WTC11 (cell line): ENCODE data around the gene ALX4. TPM values are rescaled to one million over a fixed set of nuclear protein-coding genes. Genes with fewer than 3 reads are reported as not detected.

Source experiments
- ATAC-seq: fragments of 200-7000 bp; cut with Tn5 transposase; 2 replicates; pipeline ENCODE4 v1.10.0; 2021; ENCODE audit warnings: mild to moderate bottlenecking, moderate library complexity
- CTCF ChIA-PET: fragments of 300-600 bp; sonication (Branson Sonifier 250); formaldehyde crosslinking; loops from one replicate; lab custom pipeline; 2021; ENCODE audit warnings: antibody characterized with exemption; lab: Charles Lee
- POLR2A ChIA-PET: fragments of 350-600 bp; sonication (Branson Sonifier 250); formaldehyde crosslinking; loops from one replicate; lab custom pipeline; 2021; ENCODE audit warnings: antibody characterized with exemption; lab: Charles Lee
- DNase-seq: peaks from one replicate; pipeline ENCODE4 v3.0.0; 2021; ENCODE audit warnings: low spot score
- H3K27ac Mint-ChIP-seq: 2 replicates; pipeline ENCODE4 v1.8.0; 2021; ENCODE audit warnings: mixed read lengths
- H3K27me3 Mint-ChIP-seq: 2 replicates; pipeline ENCODE4 v1.8.0; 2021; ENCODE audit warnings: low read depth, mild to moderate bottlenecking, moderate library complexity, mixed read lengths
- H3K36me3 Mint-ChIP-seq: 2 replicates; pipeline ENCODE4 v1.8.0; 2021; ENCODE audit warnings: mixed read lengths
- H3K4me1 Mint-ChIP-seq: 2 replicates; pipeline ENCODE4 v1.8.0; 2022; ENCODE audit warnings: mixed read lengths
- H3K4me3 Mint-ChIP-seq: 2 replicates; pipeline ENCODE4 v1.8.0; 2021; ENCODE audit warnings: mild to moderate bottlenecking, moderate library complexity, mixed read lengths
- H3K9me3 Mint-ChIP-seq: 2 replicates; pipeline ENCODE4 v1.8.0; 2021; ENCODE audit warnings: mixed read lengths
- CREB1 ChIP-seq: sonication (generic); formaldehyde crosslinking; IDR thresholded peaks from 2 replicates; pipeline ENCODE4 v1.8.0; 2023; ENCODE audit warnings: mild to moderate bottlenecking, missing genetic modification reagents
- CTCF ChIP-seq: fragments of 200-600 bp; IDR thresholded peaks from 2 replicates; pipeline ENCODE4 v1.8.0; 2022; ENCODE audit warnings: antibody characterized with exemption
- E2F1 ChIP-seq: sonication (generic); formaldehyde crosslinking; IDR thresholded peaks from 2 replicates; pipeline ENCODE4 v1.8.0; 2022; ENCODE audit warnings: mild to moderate bottlenecking, missing genetic modification reagents
- ETV6 ChIP-seq: sonication (generic); formaldehyde crosslinking; IDR thresholded peaks from 2 replicates; pipeline ENCODE4 v1.8.1; 2022; ENCODE audit warnings: mild to moderate bottlenecking, missing genetic modification reagents
- FOXJ3 ChIP-seq: sonication (generic); formaldehyde crosslinking; IDR thresholded peaks from 2 replicates; pipeline ENCODE4 v1.9.0; 2021; ENCODE audit warnings: missing genetic modification reagents, mild to moderate bottlenecking, borderline replicate concordance
- FOXK1 ChIP-seq: sonication (generic); formaldehyde crosslinking; IDR thresholded peaks from 2 replicates; pipeline ENCODE4 v1.8.0; 2022; ENCODE audit warnings: mild to moderate bottlenecking, moderate library complexity, missing genetic modification reagents
- GRHL2 ChIP-seq: fragments of 250-450 bp; sonication (Bioruptor Pico); IDR thresholded peaks from 2 replicates; pipeline ENCODE4 v1.8.0; 2022; ENCODE audit warnings: mild to moderate bottlenecking, moderate library complexity; ENCODE audit not compliant: insufficient replicate concordance, severe bottlenecking
- HMGXB4 ChIP-seq: sonication (generic); formaldehyde crosslinking; IDR thresholded peaks from 2 replicates; pipeline ENCODE4 v1.8.1; 2023; ENCODE audit warnings: mild to moderate bottlenecking, moderate library complexity, missing genetic modification reagents
- NFE2L1 ChIP-seq: sonication (generic); formaldehyde crosslinking; IDR thresholded peaks from 2 replicates; pipeline ENCODE4 v1.8.1; 2023; ENCODE audit warnings: missing genetic modification reagents
- NR1H2 ChIP-seq: sonication (generic); formaldehyde crosslinking; IDR thresholded peaks from 2 replicates; pipeline ENCODE4 v1.9.0; 2021; ENCODE audit warnings: mild to moderate bottlenecking, moderate library complexity, missing genetic modification reagents
- RELA ChIP-seq: sonication (generic); formaldehyde crosslinking; IDR thresholded peaks from 2 replicates; pipeline ENCODE4 v1.8.1; 2022; ENCODE audit warnings: missing genetic modification reagents, mild to moderate bottlenecking, borderline replicate concordance
- RORB ChIP-seq: fragments of 250-450 bp; sonication (Bioruptor Pico); IDR thresholded peaks from 2 replicates; pipeline ENCODE4 v1.9.0; 2021; ENCODE audit warnings: mild to moderate bottlenecking
- SMAD3 ChIP-seq: sonication (generic); formaldehyde crosslinking; IDR thresholded peaks from 2 replicates; pipeline ENCODE4 v1.8.0; 2022; ENCODE audit warnings: missing genetic modification reagents, mild to moderate bottlenecking, borderline replicate concordance
- SP1 ChIP-seq: sonication (generic); formaldehyde crosslinking; conservative IDR thresholded peaks from 2 replicates; pipeline ENCODE4 v1.8.1; 2022; ENCODE audit warnings: missing genetic modification reagents
- ZNF232 ChIP-seq: sonication (generic); formaldehyde crosslinking; IDR thresholded peaks from 2 replicates; pipeline ENCODE4 v1.8.0; 2022; ENCODE audit warnings: mild to moderate bottlenecking, missing genetic modification reagents
- ZNF263 ChIP-seq: sonication (generic); formaldehyde crosslinking; IDR thresholded peaks from 2 replicates; pipeline ENCODE4 v1.8.1; 2022; ENCODE audit warnings: low read depth, mild to moderate bottlenecking, moderate library complexity, missing genetic modification reagents
- ZNF396 ChIP-seq: fragments of 250-450 bp; sonication (Bioruptor Pico); IDR thresholded peaks from 2 replicates; pipeline ENCODE4 v1.8.0; 2021; ENCODE audit warnings: mild to moderate bottlenecking, moderate library complexity, borderline replicate concordance
- ZNF425 ChIP-seq: fragments of 250-450 bp; sonication (Bioruptor Pico); conservative IDR thresholded peaks from 2 replicates; pipeline ENCODE4 v1.9.0; 2021; ENCODE audit warnings: mild to moderate bottlenecking
- ZNF512 ChIP-seq: sonication (generic); formaldehyde crosslinking; IDR thresholded peaks from 2 replicates; pipeline ENCODE4 v1.8.1; 2022; ENCODE audit warnings: missing genetic modification reagents, borderline replicate concordance
- total RNA-seq: library from RNA; stranded (reverse); gene quantifications from 3 replicates; pipeline ENCODE4 v1.2.3, GENCODE V29; 2021

The ALX4 gene
- total RNA-seq, 1 experiment from 2014 or later: not detected

- DNase-seq: no peak
- Mint-ChIP-seq H3K27ac (no peak overlapping the region), H3K36me3 (no peaks in the 10 kb centered on the region), H3K27me3 (peaks cover 2% of the 10 kb centered on the region; the same call in 1 of the 2 replicates), H3K4me3 (no peak overlapping the region), H3K9me3 (no peaks in the 10 kb centered on the region), H3K4me1 (no peaks in the 10 kb centered on the region)
- CTCF ChIA-PET: interaction anchor here (1.2 kb wide), 1 partner anchor 131 kb away, joined by 4 read pairs; no protein-coding TSS in a partner anchor
- TF ChIP-seq RORB (CRISPR knock-in tag): no peak
- TF ChIP-seq ZNF396 (CRISPR knock-in tag): no peak
- TF ChIP-seq ZNF425: no peak
- no peak for TF ChIP-seq ZNF263 (CRISPR knock-in tag)
- no peak for TF ChIP-seq FOXJ3
- TF ChIP-seq SP1 (CRISPR knock-in tag): no peak
- TF ChIP-seq ZNF232 (CRISPR knock-in tag): no peak
- TF ChIP-seq NR1H2 (CRISPR knock-in tag): no peak
- TF ChIP-seq ETV6 (CRISPR knock-in tag): no peak
- TF ChIP-seq FOXK1 (CRISPR knock-in tag): no peak
- TF ChIP-seq GRHL2 (CRISPR knock-in tag): no peak
- no peak for TF ChIP-seq NFE2L1 (CRISPR knock-in tag)
- no peak for TF ChIP-seq RELA (CRISPR knock-in tag)
- TF ChIP-seq CTCF: no peak
- no peak for TF ChIP-seq CREB1 (CRISPR knock-in tag)
- TF ChIP-seq HMGXB4 (CRISPR knock-in tag): no peak
- TF ChIP-seq SMAD3 (CRISPR knock-in tag): no peak
- POLR2A ChIA-PET: interaction anchor here (1.6 kb wide), 1 partner anchor 21 kb away, joined by 3 read pairs; no protein-coding TSS in a partner anchor
- ATAC-seq: no peak
These were observed 45.5 kb downstream of the ALX4 start for GRCh38 chr11:44264438-44264749.

- POLR2A ChIA-PET: interaction anchor here (1.6 kb wide), 1 partner anchor 20 kb away, joined by 3 read pairs; no protein-coding TSS in a partner anchor
- CTCF ChIA-PET: interaction anchor here (0.6 to 1.7 kb wide), 2 partner anchors 131 to 132 kb away, joined by 3 to 7 read pairs; no protein-coding TSS in a partner anchor
- no peak for TF ChIP-seq E2F1 (CRISPR knock-in tag)
- TF ChIP-seq ZNF512 (CRISPR knock-in tag): no peak
- DNase-seq: no peak
- no peaks in the 10 kb centered on the region for H3K4me1 Mint-ChIP-seq
- H3K4me3 Mint-ChIP-seq: no peak overlapping the region
- H3K27ac Mint-ChIP-seq: no peak overlapping the region
- no peak for ATAC-seq
- H3K36me3 Mint-ChIP-seq: no peaks in the 10 kb centered on the region
- peaks cover 2% of the 10 kb centered on the region; the same call in 1 of the 2 replicates for H3K27me3 Mint-ChIP-seq
- H3K9me3 Mint-ChIP-seq: no peaks in the 10 kb centered on the region
These were observed 46.1 kb downstream of the ALX4 start for GRCh38 chr11:44263738-44264437.
